H1 (cell line): ENCODE data around the gene CTNNA3. TPM values are rescaled to one million over a fixed set of nuclear protein-coding genes. Genes with fewer than 3 reads are reported as not detected.

ENCODE experiments used
- BCL11A ChIP-seq, 2 experiments: IDR thresholded peaks; one replicate each; pipeline ENCODE4 v1.6.1; 2011; ENCODE audit warnings: low read depth in 2 of 2, low read length in 2 of 2, mild to moderate bottlenecking in 2 of 2
- CTBP2 ChIP-seq: IDR thresholded peaks from 2 replicates; pipeline ENCODE4 v1.7.0; 2011; ENCODE audit warnings: borderline replicate concordance, mild to moderate bottlenecking, moderate library complexity, mixed read lengths, low read length; ENCODE audit not compliant: insufficient read depth, insufficient read length
- EGR1 ChIP-seq: IDR thresholded peaks from 2 replicates; pipeline ENCODE4 v1.6.1; 2011; ENCODE audit warnings: low read depth, low read length, borderline replicate concordance
- KDM4A ChIP-seq: IDR thresholded peaks from one replicate; pipeline ENCODE4 v1.7.1; 2012; ENCODE audit warnings: low read depth, mild to moderate bottlenecking, moderate library complexity, low read length, inconsistent platforms; ENCODE audit not compliant: severe bottlenecking
- RXRA ChIP-seq: IDR thresholded peaks from 2 replicates; pipeline ENCODE4 v1.6.1; 2011; ENCODE audit warnings: low read depth, mild to moderate bottlenecking, low read length, moderate library complexity; ENCODE audit not compliant: insufficient read depth
- polyA plus RNA-seq, 7 experiments: library from polyadenylated mRNA; depleted of rRNA in 3 of 7; stranded (reverse) in 5 of 7; unstranded in 2 of 7; fragments of >200 nt in 5 of 7; fragments of 200-250 nt in 2 of 7; gene quantifications; 1 replicate in 5 of 7; 2 replicates in 1 of 7; 4 replicates in 1 of 7; pipeline versions ENCODE4 v1.2.1 to v1.2.3, GENCODE V29; 2011 to 2013; ENCODE audit warnings: missing spikeins in 2 of 7, mixed read lengths in 2 of 7
- total RNA-seq: library from RNA; stranded (reverse); fragmentation: NEBNext Ultra II Directional; extraction: Animal tissue kit (Norgen Biotek cat#: 25700); gene quantifications from 2 replicates; pipeline ENCODE4 v1.2.1, GENCODE V29; 2021
- TF ChIP-seq, protein P1 (sequence below): fragments of 300-600 bp; sonication (generic); IDR thresholded peaks from 2 replicates; pipeline ENCODE4 v1.7.1; 2012; ENCODE audit warnings: low read length, moderate library complexity, mild to moderate bottlenecking, inconsistent platforms; ENCODE audit not compliant: insufficient replicate concordance

CTNNA3 gene
- total and polyA plus RNA-seq, 2 of the 8 experiments (the other 6 are each of a cell fraction or from before 2014, with no cell fraction given) = 1.3 to 1.5 TPM

DNA sequence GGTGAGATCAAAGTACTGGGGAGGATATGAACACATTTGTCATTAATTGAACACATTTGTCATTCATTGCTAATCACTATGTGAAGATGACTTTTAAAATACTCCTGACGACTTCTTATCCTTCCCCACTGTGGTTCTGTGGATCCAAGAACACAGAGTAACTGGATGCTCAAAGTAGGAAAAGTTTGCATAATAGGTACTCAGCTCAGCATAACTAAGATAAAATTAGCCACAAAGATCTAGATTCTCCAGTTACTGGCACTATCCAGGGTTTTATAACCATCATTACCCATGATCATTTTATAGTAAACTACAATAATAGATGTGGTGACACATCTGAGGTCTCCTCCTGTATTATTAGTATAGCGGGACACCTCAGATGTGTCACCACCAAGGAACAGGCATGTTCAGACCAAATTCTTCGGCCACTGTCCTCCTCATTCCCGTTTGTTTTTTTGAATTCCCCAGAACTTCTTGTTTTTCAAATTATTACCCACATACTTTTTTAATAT, 933.7 kb downstream of the CTNNA3 start (continued):
- TF ChIP-seq, protein P1, sequence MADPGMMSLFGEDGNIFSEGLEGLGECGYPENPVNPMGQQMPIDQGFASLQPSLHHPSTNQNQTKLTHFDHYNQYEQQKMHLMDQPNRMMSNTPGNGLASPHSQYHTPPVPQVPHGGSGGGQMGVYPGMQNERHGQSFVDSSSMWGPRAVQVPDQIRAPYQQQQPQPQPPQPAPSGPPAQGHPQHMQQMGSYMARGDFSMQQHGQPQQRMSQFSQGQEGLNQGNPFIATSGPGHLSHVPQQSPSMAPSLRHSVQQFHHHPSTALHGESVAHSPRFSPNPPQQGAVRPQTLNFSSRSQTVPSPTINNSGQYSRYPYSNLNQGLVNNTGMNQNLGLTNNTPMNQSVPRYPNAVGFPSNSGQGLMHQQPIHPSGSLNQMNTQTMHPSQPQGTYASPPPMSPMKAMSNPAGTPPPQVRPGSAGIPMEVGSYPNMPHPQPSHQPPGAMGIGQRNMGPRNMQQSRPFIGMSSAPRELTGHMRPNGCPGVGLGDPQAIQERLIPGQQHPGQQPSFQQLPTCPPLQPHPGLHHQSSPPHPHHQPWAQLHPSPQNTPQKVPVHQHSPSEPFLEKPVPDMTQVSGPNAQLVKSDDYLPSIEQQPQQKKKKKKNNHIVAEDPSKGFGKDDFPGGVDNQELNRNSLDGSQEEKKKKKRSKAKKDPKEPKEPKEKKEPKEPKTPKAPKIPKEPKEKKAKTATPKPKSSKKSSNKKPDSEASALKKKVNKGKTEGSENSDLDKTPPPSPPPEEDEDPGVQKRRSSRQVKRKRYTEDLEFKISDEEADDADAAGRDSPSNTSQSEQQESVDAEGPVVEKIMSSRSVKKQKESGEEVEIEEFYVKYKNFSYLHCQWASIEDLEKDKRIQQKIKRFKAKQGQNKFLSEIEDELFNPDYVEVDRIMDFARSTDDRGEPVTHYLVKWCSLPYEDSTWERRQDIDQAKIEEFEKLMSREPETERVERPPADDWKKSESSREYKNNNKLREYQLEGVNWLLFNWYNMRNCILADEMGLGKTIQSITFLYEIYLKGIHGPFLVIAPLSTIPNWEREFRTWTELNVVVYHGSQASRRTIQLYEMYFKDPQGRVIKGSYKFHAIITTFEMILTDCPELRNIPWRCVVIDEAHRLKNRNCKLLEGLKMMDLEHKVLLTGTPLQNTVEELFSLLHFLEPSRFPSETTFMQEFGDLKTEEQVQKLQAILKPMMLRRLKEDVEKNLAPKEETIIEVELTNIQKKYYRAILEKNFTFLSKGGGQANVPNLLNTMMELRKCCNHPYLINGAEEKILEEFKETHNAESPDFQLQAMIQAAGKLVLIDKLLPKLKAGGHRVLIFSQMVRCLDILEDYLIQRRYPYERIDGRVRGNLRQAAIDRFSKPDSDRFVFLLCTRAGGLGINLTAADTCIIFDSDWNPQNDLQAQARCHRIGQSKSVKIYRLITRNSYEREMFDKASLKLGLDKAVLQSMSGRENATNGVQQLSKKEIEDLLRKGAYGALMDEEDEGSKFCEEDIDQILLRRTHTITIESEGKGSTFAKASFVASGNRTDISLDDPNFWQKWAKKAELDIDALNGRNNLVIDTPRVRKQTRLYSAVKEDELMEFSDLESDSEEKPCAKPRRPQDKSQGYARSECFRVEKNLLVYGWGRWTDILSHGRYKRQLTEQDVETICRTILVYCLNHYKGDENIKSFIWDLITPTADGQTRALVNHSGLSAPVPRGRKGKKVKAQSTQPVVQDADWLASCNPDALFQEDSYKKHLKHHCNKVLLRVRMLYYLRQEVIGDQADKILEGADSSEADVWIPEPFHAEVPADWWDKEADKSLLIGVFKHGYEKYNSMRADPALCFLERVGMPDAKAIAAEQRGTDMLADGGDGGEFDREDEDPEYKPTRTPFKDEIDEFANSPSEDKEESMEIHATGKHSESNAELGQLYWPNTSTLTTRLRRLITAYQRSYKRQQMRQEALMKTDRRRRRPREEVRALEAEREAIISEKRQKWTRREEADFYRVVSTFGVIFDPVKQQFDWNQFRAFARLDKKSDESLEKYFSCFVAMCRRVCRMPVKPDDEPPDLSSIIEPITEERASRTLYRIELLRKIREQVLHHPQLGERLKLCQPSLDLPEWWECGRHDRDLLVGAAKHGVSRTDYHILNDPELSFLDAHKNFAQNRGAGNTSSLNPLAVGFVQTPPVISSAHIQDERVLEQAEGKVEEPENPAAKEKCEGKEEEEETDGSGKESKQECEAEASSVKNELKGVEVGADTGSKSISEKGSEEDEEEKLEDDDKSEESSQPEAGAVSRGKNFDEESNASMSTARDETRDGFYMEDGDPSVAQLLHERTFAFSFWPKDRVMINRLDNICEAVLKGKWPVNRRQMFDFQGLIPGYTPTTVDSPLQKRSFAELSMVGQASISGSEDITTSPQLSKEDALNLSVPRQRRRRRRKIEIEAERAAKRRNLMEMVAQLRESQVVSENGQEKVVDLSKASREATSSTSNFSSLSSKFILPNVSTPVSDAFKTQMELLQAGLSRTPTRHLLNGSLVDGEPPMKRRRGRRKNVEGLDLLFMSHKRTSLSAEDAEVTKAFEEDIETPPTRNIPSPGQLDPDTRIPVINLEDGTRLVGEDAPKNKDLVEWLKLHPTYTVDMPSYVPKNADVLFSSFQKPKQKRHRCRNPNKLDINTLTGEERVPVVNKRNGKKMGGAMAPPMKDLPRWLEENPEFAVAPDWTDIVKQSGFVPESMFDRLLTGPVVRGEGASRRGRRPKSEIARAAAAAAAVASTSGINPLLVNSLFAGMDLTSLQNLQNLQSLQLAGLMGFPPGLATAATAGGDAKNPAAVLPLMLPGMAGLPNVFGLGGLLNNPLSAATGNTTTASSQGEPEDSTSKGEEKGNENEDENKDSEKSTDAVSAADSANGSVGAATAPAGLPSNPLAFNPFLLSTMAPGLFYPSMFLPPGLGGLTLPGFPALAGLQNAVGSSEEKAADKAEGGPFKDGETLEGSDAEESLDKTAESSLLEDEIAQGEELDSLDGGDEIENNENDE = no peak
- TF ChIP-seq CTBP2 (no peak), BCL11A (IDR thresholded peaks at IDR 0.05; ENCODE audit: low read depth in 2 of 2, low read length in 2 of 2) (no peak), KDM4A (no peak), EGR1 (no peak), RXRA (no peak)
